NCI-H345 (cell line): ENCODE results near the gene CMIP.

Source experiments
- DNase-seq: peaks from one replicate; lab custom pipeline; 2025; lab: John Stamatoyannopoulos, UW

Gene CMIP

GRCh38 chr16:81462683-81463082, 18.1 kb downstream of the CMIP start:
- DNase-seq = no peak

DNA sequence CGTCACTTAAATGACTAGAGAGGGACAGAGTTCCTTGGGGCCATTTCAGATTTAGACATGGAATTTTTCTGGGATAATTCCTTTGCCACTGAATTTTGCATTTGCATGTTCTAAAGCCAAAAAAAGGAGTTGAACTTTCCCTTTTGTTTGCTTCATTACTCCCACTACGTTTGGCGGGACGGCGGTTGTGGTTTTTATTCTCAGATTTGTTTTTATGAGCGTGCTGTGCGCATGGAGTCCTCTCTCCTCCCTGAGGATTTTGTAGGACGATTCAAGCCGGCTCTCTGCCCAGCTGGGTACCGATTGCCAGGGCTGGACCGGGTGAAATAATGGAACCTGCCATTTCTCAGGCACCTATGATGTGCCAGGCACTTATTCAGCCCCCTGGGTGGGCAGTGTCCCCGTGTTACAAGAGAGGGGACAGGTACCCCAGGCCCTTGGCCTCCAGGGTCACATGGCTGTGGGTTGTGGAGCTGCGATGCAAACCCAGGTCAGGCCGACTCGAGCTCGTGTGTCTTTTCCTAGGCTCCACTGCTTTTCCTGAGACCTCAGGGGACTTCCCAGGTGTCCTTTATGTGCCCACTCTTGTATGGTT, 18.8 kb downstream of the CMIP start:
- no peak for DNase-seq

- DNase-seq = no peak
Measured at GRCh38 chr16:81464279-81464678, 19.7 kb downstream of the CMIP start.

DNA sequence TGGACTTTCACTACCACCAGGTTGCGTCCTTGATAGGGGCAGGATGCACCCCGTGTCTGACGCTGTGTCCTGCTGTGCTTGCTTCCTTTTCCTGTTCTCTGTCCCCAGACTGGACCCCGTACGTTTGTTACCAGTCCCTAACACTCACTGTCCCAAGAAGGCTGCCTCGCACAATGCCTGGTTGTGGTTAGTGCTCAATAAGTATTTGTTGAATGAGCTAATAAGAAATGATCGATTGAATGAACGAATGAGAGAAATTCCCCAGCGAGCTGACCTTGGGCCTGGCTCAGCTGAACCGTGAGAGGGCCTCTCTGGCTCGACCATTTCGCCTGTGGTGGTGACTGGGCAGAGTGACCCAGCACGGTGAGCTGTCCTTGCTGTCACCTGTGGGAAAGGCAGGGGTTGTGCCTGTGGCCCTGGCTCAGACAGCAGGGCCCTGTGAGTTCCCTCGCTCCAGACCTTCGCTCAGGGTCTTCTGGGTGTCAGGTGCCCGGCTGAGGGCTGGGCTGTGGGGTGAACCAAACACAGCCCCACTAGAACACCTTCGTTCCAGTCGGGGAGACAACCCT, 20.9 kb downstream of the CMIP start:
- no peak for DNase-seq

DNA sequence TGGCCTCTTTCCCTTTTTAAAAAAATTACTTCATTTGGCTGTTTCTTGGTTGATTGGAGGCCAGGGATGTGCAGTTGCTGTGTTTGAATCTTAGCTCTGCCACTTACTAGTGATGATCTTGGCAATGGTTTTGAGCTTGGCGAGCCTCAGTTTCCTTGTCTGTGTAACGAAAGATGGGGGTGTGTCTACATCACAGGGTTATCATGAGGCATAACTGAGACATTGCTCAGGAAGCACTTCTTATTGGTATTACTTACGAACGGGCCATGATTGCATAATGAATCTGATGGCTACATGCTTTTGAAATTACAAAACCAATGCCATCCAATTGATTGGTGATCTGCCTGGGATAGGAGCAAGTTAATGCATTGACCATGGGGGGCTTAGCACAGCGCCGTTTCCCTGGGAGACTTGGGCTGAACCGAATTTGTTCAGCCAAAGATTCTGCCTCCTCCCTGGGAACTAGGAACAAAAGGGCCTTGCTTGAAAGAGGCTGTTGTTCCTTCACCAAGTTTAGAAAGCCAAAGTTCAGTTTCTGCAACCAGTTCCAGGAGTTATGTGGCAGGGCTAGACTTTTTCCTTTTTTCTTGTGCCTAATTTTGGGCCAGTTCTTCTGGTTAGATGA, 21.9 kb downstream of the CMIP start:
- no peak for DNase-seq

GRCh38 chr16:81467072-81467471, 22.5 kb downstream of the CMIP start:
- no peak for DNase-seq

GRCh38 chr16:81467815-81468214, 23.2 kb downstream of the CMIP start:
- no peak for DNase-seq

DNA sequence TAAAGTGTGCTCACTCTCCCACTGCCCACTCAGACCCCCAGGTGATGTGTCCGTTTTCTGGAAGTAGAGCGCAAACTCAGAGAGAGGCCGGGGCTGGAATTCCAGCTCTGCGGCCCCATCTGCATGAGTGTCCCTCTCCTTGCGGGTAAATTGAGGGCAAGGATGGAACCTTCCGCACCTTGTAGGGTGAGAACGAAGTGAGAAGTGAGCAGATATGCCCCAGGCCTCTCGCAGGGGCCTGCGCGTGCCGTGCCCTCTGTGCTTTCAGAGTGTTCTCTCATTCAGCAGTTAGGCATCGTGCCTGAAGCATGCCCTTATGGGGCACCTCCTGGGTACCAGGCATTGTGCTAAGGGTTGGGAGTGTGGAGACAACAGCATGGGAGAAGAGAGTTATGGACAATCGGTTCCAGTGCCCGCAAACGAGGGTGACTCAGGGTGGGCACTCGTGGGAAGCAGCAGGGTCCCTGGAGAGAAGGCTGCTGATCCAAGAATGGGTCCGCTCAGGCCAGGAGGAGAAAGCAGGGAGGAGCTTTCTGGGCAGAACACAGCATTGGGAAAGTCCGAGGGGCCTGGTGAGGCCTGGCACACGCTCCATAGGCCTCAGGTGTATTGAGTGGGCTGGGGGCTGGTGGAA, 23.8 kb downstream of the CMIP start:
- no peak for DNase-seq

DNA sequence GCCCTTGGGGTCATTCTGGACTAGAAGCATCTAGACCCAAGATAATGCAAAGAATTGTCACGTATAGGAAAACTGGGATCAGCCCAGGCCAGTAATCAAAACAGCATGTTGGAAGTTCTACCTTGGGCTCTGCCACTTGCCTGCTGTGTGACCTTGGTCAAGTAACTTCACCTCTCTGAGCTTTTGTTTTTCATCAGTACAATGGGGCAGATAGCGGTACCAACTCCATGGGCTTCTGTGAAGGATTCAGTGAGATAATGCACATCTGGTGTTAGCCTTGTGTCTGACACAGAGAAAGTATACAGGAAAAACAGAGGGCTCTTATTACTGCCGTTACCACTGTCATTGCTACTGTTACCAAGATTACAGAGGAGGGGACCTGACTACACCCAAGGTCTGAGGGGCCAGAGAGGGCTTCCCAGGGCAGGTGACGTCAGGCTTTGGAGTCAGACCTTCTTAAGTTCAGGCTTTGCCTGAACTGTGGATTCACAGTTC, 24.6 kb downstream of the CMIP start:
- no peak for DNase-seq

- DNase-seq = no peak
Measured at GRCh38 chr16:81469710-81470535, 25.3 kb downstream of the CMIP start.

DNA sequence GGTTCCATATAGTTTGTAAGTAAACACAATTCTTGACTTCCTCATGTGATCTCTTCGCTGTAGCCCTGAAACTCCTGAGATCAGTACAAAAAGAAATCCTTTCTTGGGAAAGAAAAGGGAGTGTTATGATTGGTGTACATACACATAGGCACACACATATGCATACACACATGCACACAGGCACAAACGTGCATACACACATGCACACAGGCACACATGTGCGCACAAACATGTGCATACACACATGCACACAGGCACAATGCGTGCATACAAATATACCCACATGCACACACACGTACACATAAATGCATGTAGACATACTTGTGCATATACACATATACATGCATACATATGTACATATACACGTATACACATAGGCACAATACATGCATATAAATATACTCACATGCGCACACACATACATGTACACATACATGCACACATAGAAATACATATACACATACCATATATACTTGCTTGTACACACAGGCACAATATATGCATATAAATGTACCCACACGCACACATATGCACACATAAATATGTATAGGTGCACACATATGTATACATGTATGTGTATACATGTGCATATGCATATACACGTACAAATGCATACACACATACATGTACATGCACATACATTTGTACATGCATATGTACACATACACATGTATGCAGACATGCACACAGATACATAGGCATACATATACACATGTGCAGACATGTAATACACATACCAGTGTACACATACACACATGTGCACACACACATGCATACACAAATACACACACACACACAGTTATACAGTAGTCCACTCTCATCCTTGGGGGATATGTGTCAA, 26.4 kb downstream of the CMIP start:
- DNase-seq = no peak

DNA sequence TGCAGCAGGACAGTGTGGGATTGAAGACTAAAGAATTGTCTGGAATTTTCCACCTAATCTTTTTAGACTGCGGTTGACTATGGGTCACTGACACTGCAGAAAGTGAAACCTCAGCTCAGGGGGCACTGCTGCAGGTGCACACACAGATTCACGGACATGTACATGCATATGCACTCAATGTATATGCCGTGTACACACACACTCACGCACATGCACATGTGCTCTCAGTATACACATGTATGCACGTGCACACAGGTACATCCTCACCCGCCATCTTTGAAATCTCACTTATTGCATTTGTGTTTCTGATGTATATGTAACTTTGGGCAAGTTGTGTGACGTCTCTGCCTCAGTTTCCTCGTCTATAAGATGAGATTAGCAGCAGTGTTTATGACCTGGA, 27.3 kb downstream of the CMIP start:
- no peak for DNase-seq

GRCh38 chr16:81472391-81472790, 27.8 kb downstream of the CMIP start:
- DNase-seq = no peak

- DNase-seq = no peak
Measured at GRCh38 chr16:81473066-81473488, 28.5 kb downstream of the CMIP start.

- DNase-seq = no peak
Measured at GRCh38 chr16:81473558-81473957, 28.9 kb downstream of the CMIP start.

- no peak for DNase-seq
Measured at GRCh38 chr16:81473969-81474959, 29.7 kb downstream of the CMIP start.

GRCh38 chr16:81477697-81478693, 33.4 kb downstream of the CMIP start:
- DNase-seq = no peak

- no peak for DNase-seq
Measured at GRCh38 chr16:81478876-81479511, 34.4 kb downstream of the CMIP start.
